ENCODE measurements around the gene MORN4.
A peak's percentile ranks its signal among the peaks of the same experiment; 100 is the strongest.

MORN4 gene

DNA sequence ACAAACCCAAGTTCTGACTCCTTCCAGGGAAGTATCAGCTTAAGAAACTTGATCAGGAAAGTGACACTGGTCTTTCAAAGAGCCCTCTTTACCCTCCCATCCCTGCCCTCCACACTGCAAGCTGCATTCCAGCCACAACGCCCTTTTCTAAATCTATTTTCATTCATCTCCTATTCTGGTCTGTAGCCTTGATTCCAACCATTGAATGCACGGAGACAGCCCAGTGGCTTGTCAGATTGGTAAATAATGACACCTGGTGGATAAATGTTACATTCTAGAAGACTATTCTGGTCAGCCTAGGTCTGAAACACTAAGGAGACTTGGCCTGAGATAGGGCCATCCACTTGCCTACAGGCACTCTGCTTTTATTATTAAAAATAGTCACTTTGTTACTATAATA, 20.9 kb downstream of the MORN4 start:
- Histone ChIP-seq H3K9ac (no peak overlapping the region), H3K36me3 (ENCODE audit: insufficient read depth) (no peaks in the 10 kb centered on the region), H2AFZ (ENCODE audit: low read depth) (0 out of 2 replicates have a peak overlapping the region, but pooled peaks have one; percentile 18), H3K27ac (no peak overlapping the region), H4K20me1 (ENCODE audit: insufficient read depth) (no peaks in the 10 kb centered on the region), H3K79me2 (ENCODE audit: insufficient read depth, low read depth) (no peaks in the 10 kb centered on the region), H3K27me3 (ENCODE audit: insufficient read depth, low read depth) (no peaks in the 10 kb centered on the region), H3K4me3 (IDR thresholded peaks at IDR 0.05; ENCODE audit: insufficient read depth, low read depth, low read length) (no peak overlapping the region), H3K4me1 (ENCODE audit: low read depth, poor library complexity, severe bottlenecking) (no peaks in the 10 kb centered on the region), H3K4me2 (no peak overlapping the region)
- peak; percentile 43; the same call in 1 of the 2 replicates for TF ChIP-seq CTCF (conservative IDR thresholded peaks at IDR 0.05; ENCODE audit: low read depth, low read length)

DNA sequence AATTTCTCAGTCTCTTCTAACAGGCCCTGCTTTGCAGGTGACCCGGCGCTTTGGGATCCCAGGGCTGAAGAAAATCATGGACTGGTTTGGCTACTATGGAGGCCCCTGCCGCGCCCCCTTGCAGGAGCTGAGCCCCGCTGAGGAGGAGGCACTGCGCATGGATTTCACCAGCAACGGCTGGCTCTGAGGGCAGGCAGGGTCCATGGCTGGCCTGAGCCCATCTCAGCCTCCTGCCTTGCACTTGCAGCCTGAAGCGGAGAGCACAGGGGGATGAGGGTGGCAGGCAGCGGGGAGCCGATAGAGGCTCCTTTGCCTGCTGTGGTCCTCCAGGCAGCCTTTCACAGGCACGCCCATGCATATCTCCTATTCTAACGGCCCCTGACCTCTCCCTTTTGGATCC, 21.8 kb downstream of the MORN4 start:
- Histone ChIP-seq H3K36me3 (ENCODE audit: insufficient read depth) (no peaks in the 10 kb centered on the region), H3K4me1 (ENCODE audit: low read depth, poor library complexity, severe bottlenecking) (no peaks in the 10 kb centered on the region), H4K20me1 (ENCODE audit: insufficient read depth) (no peaks in the 10 kb centered on the region), H2AFZ (ENCODE audit: low read depth) (no peak overlapping the region), H3K9ac (no peak overlapping the region), H3K4me3 (IDR thresholded peaks at IDR 0.05; ENCODE audit: insufficient read depth, low read depth, low read length) (no peak overlapping the region), H3K79me2 (ENCODE audit: insufficient read depth, low read depth) (no peaks in the 10 kb centered on the region), H3K27ac (no peak overlapping the region), H3K4me2 (no peak overlapping the region), H3K27me3 (ENCODE audit: insufficient read depth, low read depth) (no peaks in the 10 kb centered on the region)
- no peak for TF ChIP-seq CTCF (conservative IDR thresholded peaks at IDR 0.05; ENCODE audit: low read depth, low read length)

DNA sequence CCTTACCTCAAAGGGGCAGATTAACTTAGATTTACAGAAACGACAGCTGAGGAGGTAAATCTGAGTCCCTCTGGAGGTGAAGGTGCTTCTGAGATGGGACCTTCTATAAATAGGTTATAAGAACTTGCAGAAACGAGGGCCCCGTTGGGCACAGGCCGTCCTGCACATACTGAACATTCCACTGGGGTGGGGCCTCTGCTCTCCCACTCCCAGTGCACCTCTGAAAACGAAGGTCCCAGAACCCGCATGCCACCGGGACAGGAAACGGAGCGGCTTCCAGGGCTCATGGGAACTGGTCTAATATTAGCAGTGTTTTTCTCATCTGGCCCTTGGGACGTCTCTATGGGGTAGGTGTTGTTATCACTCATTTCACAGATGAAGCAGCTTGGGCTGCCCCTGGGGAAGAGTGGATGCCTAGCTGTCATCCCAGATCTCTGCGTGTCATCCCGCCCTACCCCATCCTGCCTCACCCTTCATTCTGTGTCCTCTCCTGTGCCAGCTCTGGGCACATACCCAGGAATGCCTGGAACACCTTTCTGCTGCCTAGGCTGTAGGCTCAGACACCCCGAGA, 24.2 kb downstream of the MORN4 start:
- Histone ChIP-seq H3K4me2 (no peak overlapping the region), H3K27me3 (ENCODE audit: insufficient read depth, low read depth) (no peaks in the 10 kb centered on the region), H3K36me3 (ENCODE audit: insufficient read depth) (no peaks in the 10 kb centered on the region), H2AFZ (ENCODE audit: low read depth) (no peak overlapping the region), H3K27ac (no peak overlapping the region), H3K4me1 (ENCODE audit: low read depth, poor library complexity, severe bottlenecking) (no peaks in the 10 kb centered on the region), H3K9ac (no peak overlapping the region), H3K79me2 (ENCODE audit: insufficient read depth, low read depth) (no peaks in the 10 kb centered on the region), H3K4me3 (IDR thresholded peaks at IDR 0.05; ENCODE audit: insufficient read depth, low read depth, low read length) (no peak overlapping the region), H4K20me1 (ENCODE audit: insufficient read depth) (no peaks in the 10 kb centered on the region)
- no peak for TF ChIP-seq CTCF (conservative IDR thresholded peaks at IDR 0.05; ENCODE audit: low read depth, low read length)

- H3K4me1 ChIP-seq (ENCODE audit: low read depth, poor library complexity, severe bottlenecking) = no peaks in the 10 kb centered on the region
Observed at GRCh38 chr10:97607095-97607636, 26.1 kb downstream of the MORN4 start.

More at GRCh38 chr10:97607095-97607636, 26.1 kb downstream of the MORN4 start:
- TF ChIP-seq CTCF (conservative IDR thresholded peaks at IDR 0.05; ENCODE audit: low read depth, low read length) = no peak
- H3K4me3 ChIP-seq (IDR thresholded peaks at IDR 0.05; ENCODE audit: insufficient read depth, low read depth, low read length) = no peak overlapping the region
- H3K36me3 ChIP-seq (ENCODE audit: insufficient read depth) = no peaks in the 10 kb centered on the region
- no peak overlapping the region for H3K27ac ChIP-seq
- no peaks in the 10 kb centered on the region for H3K27me3 ChIP-seq (ENCODE audit: insufficient read depth, low read depth)
- no peaks in the 10 kb centered on the region for H3K79me2 ChIP-seq (ENCODE audit: insufficient read depth, low read depth)
- no peak overlapping the region for H3K4me2 ChIP-seq
- no peaks in the 10 kb centered on the region for H4K20me1 ChIP-seq (ENCODE audit: insufficient read depth)
- H2AFZ ChIP-seq (ENCODE audit: low read depth) = no peak overlapping the region
- no peak overlapping the region for H3K9ac ChIP-seq

Data from KMS-11 (cell line).